OCI-LY1 (cell line): ENCODE results near the gene TMEM53.

Experiments
- CTCF ChIP-seq: fragments of 200-600 bp; sonication (generic), shearing (Covaris generic); IDR thresholded peaks from 2 replicates; pipeline ENCODE4 v1.5.1; 2017; ENCODE audit warnings: mild to moderate bottlenecking, antibody characterized with exemption, low read length, moderate library complexity, mixed read lengths
- EZH2 ChIP-seq: fragments of 200-600 bp; sonication (generic), shearing (Covaris generic); IDR thresholded peaks from 2 replicates; pipeline ENCODE4 v1.8.0; 2017; ENCODE audit warnings: borderline replicate concordance, mixed run types, mild to moderate bottlenecking, antibody characterized with exemption, low read length, moderate library complexity, mixed read lengths

- TF ChIP-seq CTCF, result no peak
- no peak for TF ChIP-seq EZH2
Observed at GRCh38 chr1:44719318-44719717, 45.0 kb upstream of the TMEM53 start.
